ENCODE results near the gene LRRC36.

The LRRC36 gene

DNA sequence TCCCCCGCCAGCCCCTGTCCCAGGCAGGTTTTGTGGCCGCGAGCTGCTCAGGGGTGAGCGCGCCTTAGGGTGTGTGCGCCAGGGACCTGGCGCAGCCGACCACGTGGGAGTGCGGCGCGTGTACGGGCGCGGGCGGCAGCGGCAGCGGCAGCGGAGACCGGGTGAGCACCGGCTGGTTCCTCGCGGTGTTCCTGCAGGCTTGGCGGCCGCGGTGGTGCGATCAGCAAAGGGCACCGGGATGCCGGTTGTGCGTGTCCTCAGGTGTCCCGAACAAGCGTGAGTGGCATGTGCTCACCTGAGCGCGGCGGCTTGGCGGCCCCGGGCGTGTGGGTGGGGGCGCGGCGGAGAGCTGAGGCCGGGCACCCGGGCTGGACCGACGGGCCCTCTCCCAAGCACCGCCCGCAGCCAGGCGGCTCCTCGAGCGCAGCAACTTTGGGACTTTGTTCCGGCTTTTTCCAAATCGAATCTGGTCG lies 103.9 kb downstream of the LRRC36 start:
- in situ Hi-C loops (cut with MboI; ENCODE audit: low pct_unique_long_range_greater_than_20kb, low sequenced_read_pairs) = no loop called here
- DNase-seq = peak; percentile 50

DNA sequence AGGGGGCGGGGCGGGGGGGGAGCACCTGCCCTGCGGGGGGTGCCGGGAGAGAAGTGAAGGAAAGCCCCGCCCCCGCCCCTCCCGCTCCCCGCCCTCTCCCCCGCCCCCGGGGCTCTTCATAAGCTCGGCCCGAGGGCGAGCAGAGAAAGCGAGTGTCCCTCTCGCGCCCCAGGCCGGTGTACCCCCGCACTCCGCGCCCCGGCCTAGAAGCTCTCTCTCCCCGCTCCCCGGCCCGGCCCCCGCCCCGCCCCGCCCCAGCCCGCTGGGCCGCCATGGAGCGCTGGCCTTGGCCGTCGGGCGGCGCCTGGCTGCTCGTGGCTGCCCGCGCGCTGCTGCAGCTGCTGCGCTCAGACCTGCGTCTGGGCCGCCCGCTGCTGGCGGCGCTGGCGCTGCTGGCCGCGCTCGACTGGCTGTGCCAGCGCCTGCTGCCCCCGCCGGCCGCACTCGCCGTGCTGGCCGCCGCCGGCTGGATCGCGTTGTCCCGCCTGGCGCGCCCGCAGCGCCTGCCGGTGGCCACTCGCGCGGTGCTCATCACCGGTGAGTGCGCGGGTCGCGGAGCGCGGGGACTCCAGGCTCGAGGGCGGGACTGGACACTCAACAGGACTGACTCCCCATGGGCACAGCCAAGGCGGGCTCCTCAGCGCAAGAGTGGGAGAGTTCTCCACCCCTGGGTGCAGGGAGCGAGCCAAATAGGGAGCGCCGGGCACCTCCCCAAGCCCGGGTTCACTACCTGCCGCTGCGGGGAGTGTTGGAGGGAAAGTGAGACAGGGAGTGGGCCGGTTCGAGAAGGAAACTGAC lies 104.6 kb downstream of the LRRC36 start, which contains the start of gene HSD11B2:
HSD11B2 (plus strand) TSS at position 145 of the 798 bp plus-strand sequence; CDS start at position 273, 128 bp downstream.
- peak; percentile 40 for DNase-seq
- in situ Hi-C loops (cut with MboI; ENCODE audit: low pct_unique_long_range_greater_than_20kb, low sequenced_read_pairs) = no loop called here

DNA sequence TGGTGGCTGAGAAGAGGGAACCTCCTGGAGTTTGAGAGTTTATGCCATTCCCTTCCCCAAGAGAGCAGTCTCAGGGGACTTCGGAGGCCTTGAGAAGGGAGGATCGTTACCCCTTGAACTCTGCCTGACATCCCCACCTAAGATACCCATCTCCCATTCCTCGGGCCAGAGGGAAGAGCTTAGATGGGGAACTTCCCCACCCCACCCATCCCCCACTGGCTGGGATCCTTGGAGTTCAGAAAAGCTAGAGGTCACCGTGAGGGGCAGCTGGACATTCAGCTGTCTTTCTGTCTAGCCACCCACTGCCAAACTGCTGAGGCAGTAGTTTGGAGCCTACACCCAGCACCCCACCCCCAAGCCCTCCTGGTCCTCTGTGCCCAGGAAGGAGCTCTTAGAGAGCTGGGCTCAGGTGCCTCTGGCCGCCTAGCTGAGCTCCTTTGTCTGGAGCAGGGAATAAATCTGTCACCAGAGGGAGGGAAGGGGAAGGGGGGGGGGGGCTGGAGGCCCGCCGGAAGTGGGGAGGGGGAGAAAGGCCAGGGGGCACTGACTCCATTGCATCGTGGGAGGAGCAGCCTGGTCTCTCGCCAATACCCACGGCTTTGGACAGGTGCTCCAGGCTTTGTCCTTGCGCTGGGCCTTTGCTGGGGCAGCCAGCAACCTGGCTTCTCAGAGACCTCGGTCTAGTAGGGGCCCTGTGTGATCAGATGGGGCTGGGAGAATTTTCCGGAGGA lies 105.3 kb downstream of the LRRC36 start:
- in situ Hi-C loops (cut with MboI; ENCODE audit: low pct_unique_long_range_greater_than_20kb, low sequenced_read_pairs) = no loop called here
- no peak for DNase-seq

DNA sequence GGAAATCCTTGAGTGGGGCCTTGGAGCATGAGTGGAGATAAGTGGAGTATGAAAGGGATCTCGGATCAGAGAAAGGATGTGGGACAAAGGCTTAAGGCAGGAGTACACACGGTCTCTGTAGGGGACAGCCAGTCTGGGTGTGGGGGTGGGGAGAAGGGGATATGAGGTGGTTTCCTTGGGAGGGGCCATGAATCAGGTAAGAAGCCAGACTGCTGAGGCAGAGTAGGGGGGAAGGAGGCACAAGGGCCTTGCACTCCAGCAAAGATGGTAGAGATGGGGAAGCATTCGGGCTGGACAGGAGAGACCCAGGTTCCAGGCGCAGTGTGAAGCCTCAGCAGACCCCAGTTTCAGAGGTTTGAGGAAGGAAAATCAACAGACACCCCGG lies 105.9 kb downstream of the LRRC36 start:
- no peak for DNase-seq
- in situ Hi-C loops (cut with MboI; ENCODE audit: low pct_unique_long_range_greater_than_20kb, low sequenced_read_pairs) = no loop called here

DNA sequence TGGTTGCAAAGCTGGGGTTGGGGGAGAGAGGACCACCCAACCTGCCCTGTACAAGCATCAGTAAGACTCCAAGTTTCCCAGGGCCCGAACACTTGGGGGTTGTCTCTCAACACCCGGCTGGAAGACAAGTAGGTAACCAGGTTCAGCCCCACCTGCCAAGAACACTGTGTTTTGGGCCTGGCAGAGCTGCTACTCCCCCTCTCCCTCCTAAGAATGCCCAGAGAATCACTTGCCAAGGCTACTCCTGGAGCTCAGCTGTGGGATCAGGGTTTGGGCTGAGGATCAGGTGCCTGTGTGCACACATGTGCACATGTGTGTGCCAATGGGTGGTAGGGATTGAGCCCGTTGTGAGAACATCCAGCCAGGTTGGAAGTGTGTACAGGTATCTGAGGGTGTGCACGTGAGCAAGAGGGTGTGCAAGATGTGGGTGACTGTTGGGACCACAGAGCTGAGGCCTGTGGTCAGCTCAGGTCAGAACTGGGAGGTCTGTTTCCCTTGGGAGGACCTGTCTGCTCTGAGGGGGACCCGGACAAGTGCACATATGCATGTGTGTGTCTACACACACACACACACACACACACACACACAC lies 106.6 kb downstream of the LRRC36 start:
- in situ Hi-C loops (cut with MboI; ENCODE audit: low pct_unique_long_range_greater_than_20kb, low sequenced_read_pairs) = no loop called here
- DNase-seq = no peak

Data from KBM-7 (cell line).